Measurements from ENCODE around the gene MAGOH. TPM values are rescaled to one million over a fixed set of nuclear protein-coding genes. Genes with fewer than 3 reads are reported as not detected.

Gene MAGOH
- 38.6 and 53.8 TPM in 2 replicates for total RNA-seq

GRCh38 chr1:53238197-53239155 is at the start of gene MAGOH:
TSS of gene MAGOH (minus strand) at chr1:53238518. CDS start at chr1:53238448, 70 bp downstream.

DNA sequence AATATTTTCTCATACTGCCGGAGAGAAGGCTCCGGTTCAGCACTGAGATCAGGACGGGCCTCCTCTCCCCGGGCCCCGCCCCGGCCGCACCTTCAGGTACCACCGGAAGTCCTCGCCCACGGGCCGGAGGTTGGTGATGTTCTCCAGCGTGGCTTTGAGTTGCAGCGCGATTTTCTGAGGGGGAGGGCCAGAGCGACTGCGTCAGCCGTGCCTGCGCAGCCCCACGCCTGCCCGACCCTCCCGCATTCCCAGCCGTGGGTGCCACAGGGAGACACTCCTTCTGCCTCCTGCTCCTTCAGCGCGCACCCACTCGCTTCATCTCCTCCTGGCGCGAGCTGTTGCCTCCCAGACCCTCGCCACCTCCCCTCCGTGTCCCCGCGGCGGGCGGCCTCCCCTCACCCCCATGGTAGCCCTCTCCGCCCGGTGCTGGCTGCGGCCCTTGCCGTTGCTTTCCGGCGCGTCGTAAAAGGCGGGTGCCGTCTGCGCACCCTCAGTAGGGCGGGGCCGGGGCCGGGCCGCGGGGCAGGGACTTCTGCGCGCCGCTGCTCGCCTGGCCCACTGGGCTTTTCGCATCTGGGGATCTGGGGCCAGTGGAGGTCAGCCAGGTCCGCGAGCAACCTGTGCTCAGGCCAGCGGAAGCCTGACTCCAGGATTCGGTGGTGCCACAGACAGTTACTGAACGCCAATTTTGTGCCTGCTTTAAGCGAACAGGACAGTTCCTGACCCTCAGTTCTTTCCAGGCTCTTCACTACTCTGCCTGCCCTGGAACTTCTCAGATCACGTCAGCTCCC is 18.0 kb downstream of the MAGOH start, which contains the start of gene CZIB:
Gene CZIB, minus strand, starts transcription at position 464 of the 791 bp plus-strand sequence. Its CDS starts 59 bp downstream, at position 405.

DNA sequence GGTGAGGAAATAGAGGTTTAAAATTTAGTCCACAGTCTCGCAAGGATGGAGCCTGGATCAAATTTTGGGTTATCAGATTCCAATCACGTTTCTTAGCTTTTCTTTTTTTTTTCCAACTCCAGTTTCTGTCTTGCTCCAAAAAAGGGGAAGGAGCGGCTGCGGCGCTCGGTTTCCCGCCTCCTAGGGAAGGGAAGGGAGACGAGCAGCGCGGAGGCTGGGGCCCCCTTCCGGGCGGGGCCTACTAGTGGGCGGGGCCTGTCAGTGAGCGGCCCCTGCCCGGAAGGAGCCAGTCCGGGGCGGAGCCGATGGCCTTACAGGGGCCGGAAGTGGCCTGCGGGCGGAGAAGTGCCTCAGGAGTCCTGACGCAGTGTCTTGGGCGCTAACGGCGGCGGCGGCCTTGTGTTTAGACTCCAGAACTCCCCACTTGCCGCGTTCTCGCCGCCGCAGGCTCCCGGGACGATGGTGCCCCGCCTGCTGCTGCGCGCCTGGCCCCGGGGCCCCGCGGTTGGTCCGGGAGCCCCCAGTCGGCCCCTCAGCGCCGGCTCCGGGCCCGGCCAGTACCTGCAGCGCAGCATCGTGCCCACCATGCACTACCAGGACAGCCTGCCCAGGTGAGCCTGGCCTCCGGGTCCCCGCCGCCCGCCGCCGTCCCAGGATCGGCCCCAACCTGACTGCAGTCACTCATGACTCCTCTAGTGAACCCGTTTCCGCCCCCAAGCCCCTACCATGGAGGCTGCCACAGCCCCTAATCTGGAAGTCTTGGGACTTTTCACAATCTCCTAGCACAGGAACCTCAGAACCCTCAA is 41.6 kb downstream of the MAGOH start, which contains the start of gene CPT2:
Gene CPT2, plus strand, starts transcription at position 340 of the 806 bp plus-strand sequence. Its CDS starts 120 bp downstream, at position 460.

Other genes starting within 250 kb of the MAGOH start
- gene PODN, start 176.3 kb downstream of the MAGOH start, total RNA-seq, result 51.2 and 60.4 TPM in 2 replicates
- gene SLC1A7, start 95.9 kb downstream of the MAGOH start, total RNA-seq, result 0.94 and 2.4 TPM in 2 replicates
- 7.3 and 13.7 TPM in 2 replicates for gene CPT2, start 41.7 kb downstream of the MAGOH start, total RNA-seq
- gene CZIB, start 17.9 kb downstream of the MAGOH start, total RNA-seq, result 55.4 and 62.3 TPM in 2 replicates
- gene LRP8, start 89.6 kb upstream of the MAGOH start, total RNA-seq, result 3.4 and 3.5 TPM in 2 replicates
- not detected in 2 replicates for gene DMRTB1, start 220.9 kb upstream of the MAGOH start, total RNA-seq